NCI-H446 (cell line): ENCODE results near the gene EMD.
"Not testable (repeated sequence)": the region's sequence is repeated elsewhere in the genome, so short reads cannot be mapped to it uniquely, and the experiment has no call there.

Source experiments
- DNase-seq, 2 experiments: peaks; one replicate each; lab custom pipeline; 2025; lab: John Stamatoyannopoulos, UW

Gene EMD

DNA sequence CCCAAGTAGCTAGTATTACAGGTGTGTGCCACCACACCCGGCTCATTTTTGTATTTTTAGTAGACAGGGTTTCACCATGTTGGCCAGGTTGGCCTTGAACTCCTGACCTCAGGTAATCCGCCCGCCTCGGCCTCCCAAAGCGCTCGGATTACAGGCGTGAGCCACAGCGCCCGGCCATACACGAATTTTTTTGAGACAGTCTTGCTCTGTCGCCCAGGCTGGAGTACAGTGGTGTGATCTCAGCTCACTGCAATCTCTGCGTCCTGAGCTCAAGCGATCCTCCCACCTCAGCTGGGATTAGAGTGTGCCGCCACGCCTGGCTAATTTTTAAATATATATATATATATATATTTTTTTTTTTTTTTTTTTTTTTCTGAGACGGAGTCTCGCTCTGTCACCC is 17.3 kb downstream of the EMD start:
- not testable (repeated sequence) for DNase-seq

DNA sequence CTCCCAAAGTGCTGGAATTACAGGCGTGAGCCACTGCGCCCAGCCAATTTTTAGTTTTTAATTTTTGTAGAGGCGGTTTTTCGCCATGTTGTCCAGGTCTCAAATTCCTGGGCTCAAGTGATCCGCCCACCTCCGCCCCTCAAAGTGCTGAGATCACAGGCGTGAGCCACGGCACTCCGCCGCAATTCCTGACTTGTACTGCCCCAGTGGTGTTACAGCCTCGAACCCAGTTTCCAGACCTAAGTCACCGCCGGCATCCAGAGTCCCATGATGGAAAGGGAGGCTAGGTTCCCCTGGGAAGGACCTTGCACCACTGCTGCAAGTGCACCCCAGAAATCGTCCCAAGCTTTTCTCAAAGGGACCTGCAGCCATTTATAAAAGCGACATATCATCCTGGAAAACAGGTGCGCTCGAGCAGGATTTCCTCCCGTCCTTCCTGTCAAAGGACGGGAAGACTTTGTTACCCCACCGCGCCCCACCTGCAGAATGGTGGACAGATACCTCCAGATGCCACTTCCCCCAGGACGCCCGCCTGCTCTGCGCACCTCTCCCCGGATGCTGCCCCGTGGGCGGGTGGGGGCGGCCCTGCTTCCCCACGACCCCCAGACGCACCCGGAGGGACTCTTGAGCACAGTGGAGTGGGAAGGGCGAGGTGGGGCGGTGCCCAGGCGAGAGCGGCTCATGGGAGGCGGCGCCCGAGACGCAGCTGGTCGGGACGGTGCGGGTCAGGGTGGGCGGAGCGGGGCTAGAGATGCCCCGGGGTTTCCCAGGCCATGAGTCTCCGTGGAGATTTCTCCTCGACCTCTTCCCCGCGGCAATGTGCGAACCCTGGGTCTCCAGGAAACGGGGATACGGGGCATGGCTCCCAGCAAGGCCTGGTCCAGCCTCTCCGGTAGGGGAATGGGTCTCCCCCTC is 18.1 kb downstream of the EMD start:
- DNase-seq, result peak in 1 of 2 experiments; percentile 54

DNA sequence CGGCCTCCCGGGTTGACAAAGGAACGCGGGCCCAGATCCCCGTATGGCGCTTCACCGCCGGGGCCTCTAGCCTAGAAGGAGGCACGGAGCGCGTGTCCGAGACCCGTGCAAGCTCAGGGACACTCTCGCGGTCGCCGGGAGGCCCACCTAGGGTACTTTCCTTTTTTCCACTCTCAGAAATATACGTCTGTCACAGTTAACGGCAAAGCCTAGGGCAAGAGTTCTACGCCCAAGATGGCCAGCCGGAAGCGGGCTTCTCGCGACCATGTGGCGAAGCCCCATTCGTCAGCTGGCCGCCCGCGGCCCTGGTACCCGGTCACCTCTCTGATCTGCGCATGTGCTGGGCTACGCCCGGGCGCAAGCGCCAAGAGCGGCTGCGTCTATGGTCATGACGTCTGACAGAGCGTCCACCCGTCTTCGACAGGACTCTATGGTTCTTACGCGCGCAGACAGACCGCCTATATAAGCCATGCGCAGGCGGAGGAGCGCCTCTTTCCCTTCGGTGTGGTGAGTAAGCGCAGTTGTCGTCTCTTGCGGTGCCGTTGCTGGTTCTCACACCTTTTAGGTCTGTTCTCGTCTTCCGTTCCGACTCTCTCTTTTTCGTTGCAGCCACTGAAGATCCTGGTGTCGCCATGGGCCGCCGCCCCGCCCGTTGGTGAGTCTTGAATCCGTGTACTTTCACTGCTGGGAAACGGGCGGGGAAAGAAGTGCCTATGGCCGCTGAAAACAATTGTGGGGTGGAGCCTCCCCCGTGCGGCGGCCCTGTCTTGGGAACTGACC is 19.0 kb downstream of the EMD start, which contains the start of gene RPL10:
Gene RPL10, plus strand, starts transcription at position 490 of the 780 bp plus-strand sequence. Its CDS starts 143 bp downstream, at position 633.
- DNase-seq, result peak; percentile 91 to 97

DNA sequence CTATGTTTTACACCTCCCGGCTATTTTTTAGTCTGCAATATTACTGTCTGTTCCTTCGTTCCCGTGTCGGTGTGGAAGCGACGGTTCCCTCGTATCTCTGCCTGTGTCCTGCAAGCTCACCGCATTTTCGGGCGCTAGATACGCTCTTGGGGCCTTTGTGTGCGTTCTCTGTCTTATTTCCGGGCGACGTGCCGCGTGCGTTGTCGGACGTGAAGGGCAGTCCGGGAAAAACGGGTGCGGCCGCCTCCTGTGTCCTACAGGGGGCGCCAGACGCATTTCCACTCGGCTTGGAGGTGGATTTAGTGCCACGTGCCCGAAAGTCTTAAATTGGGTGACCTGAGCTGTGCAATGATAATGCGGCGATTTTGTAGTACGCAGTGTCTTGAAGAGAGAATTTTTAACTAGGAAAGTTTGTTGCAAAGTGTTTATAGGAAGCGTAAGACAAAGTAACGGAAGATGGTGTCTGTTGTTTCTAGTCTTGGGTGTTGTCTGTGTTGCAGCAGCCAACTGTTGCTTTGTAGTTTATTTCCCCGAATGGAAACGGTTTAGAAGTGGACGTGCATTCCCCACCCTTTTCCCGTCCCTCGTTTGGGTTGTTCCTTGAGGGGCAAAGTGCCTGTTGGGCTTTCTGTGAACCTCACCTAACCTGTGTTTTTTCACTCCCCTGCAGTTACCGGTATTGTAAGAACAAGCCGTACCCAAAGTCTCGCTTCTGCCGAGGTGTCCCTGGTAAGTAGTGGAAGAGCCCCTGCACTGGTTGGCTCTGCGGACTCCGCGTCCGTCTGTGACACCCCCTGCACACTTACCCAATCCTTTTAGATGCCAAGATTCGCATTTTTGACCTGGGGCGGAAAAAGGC is 19.8 kb downstream of the EMD start:
- DNase-seq, result peak in 1 of 2 experiments; percentile 74

DNA sequence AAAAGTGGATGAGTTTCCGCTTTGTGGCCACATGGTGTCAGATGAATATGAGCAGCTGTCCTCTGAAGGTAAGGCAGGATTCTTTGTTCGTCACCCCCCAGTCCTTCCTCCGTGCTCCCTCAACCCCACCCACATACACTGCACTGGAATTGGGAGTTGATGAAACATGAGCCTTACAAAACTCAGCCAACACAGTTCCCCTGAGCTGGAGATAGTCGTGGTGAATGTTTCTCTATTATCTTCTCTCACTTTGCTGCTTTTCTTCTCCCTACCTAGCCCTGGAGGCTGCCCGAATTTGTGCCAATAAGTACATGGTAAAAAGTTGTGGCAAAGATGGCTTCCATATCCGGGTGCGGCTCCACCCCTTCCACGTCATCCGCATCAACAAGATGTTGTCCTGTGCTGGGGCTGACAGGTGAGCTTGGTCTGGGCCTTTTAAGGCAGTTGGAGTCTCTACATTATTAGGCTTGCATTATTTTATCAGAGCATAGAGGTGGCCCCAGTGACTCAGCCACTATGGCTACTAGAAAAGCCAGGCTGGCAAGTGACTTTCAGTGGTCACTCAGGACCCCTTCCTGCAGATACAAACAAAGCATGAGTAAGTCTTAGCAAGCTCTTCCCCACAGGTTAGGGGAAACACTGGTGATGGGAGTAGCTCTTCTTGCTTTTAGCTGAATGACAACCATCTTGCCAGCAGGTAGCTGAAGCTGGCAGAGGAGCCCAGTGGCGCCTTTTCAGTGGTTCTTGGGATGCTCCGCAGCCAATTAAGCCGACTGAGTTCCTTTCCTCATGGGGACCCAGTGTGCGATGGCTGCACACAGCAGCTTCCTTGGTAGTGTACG is 20.7 kb downstream of the EMD start:
- no peak for DNase-seq

DNA sequence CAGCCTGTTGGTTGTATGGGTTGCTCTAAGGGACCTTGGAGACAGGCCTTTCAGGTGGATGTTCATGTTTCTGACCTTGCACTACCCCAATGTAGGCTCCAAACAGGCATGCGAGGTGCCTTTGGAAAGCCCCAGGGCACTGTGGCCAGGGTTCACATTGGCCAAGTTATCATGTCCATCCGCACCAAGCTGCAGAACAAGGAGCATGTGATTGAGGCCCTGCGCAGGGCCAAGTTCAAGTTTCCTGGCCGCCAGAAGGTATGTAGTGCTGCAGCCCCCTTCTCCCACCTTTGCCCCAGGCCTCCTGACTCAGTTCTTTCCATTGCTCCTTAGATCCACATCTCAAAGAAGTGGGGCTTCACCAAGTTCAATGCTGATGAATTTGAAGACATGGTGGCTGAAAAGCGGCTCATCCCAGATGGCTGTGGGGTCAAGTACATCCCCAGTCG is 21.3 kb downstream of the EMD start:
- DNase-seq, result not testable (repeated sequence)

DNA sequence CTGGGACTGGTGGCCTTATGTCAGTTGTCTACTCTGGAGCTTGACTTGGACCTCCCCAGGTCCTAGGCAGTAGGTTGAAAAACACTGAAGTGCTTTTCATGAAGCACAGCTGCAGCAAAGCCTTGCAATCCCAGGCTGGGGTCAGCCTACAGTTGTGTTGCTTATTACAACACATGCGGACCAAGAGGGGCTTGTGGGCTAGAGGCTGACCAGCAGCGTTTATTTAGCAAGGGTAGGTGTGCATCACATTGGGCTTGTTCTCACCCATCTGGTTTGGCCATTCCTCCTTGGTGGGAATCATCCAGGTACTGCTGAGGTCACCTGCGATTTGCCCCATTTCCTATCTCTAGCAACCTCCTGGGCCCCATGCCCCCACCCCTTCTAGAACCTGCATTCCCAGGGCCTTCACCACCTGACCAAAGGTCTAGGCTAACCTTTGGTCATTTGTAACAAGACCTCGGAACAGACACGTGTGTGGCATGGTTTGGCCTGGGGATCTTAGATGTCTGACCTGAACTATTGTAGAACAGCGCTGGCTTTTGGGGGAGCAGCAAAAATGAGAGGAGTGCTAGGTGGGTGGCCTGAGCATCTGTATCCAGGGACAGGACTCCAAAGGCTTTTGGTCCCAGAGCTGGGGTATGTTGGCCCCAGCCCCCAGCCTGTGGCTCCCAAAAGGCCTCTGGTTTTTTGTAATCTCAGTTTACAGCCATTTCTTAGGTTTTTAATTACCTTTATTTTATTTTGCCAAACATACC is 22.1 kb downstream of the EMD start:
- no peak for DNase-seq

DNA sequence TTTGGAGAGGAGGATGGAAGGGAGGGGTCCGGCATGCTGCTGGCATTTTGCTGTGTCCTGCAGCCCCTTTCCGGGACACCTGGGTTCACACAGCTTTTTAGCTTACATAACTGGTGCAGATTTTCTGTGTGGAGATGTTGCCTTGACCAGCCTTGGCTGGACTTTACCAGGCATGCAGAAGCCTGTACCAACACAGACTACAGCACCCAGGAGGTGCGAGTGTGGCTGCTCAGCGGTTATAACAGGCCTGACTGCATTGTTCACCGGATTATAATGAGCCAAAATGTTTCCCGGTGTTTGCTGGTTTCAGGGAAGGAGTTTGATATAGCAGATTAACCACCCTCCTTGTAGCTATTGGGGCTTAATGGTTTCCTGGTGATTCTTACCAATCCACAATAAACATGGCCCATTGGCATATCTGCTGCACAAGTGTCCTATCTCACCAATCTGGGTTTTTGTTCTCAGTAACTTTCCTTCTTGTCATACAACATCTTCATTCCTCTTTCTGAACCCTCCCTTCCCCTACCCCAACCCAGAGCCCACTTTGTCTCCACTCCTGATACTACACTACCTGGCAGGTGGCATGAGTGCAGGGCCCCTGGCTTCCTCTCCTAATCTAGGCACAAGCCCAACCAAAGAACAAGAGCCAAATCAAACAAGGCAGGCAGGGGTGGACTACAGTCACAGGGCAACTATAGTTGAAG is 23.0 kb downstream of the EMD start:
- no peak for DNase-seq

DNA sequence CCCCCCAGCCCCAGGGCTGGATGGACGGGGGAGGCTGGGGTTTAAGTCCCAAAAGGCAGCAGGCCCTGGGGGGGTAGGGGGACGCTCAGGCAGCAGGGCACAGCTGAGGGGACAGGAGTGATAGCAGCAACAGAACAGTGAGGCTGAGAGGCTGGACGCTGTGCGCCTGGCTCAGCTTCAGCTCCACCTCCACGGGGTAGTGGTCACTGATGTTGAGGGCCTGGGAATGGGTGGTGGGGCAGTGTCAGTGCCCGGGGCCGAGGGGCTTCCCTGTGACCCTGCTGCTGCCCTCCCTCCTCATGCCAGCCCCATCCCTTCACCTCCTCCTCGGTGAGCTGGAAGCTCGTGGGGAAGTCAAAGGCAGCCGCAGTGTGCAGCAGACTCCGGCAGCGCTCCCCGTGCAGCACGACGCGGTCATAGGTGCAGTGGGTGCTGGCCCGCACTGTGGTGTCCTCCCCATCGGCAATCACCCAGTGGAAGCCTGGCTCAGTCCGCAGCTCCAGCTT is 23.6 kb downstream of the EMD start:
- no peak for DNase-seq

DNA sequence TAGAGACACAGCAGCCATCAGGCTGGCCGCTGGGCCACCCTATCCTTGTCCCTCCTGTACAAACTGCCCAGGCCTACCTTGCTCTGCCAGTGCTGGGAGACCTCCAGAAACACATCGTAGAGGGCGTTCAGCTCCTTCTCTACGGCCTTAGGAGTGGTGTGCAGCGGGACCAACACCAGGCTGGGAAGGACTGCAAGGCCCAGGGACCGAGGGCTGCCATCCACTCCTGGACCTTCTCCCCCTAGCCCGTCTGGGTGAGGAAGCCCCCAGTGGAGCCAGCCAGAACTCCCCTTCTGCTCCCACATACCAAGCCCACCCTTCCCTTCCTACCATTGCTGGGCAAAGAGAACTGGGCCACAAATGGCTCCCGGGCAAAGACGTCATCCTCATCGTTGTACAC is 24.1 kb downstream of the EMD start:
- DNase-seq, result no peak

DNA sequence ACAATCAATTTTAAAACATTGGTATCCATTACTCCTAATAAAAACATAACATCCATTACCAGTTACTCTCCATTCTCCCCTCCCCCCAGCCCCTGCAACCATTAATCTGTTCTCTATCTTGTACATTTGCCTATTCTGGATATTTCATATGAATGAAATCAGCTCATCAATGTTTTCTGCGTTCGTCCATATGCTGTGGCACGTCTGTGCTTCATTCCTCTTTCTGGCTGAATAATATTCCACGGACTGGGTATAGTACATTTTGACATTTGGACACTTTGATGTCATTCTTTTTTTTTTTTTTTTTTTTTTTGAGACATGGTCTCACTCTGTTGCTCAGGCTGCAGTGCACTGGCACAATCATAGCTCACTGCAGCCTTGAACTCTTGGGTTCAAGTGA is 24.8 kb downstream of the EMD start:
- no peak for DNase-seq

DNA sequence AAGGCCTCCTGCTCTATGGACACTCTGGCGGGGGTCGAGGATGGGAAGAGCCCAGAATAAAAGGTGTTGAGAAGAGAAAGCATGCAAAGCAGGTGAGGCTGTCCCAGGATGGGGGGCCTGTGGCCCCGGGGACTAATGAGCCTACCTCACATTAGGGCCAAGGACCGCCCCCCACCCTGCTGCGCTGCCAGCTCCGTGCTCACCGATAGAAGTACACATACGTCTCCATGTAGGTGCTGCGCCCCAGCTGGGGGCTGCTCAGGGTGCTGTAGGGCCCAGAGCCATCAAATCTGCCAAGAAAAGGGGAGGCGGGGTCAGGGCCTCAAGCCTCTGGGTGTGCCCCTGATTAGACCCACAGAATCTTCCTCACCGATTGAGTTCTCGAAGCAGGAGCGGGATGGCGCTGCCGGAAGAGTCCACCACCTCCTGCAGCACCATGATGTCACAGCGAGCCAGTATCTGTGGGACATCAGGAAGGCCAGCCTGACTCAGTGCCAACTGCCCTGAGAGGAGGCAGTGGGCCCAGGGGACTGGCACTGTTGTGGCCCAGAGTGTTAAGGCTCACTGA is 25.6 kb downstream of the EMD start:
- no peak for DNase-seq

DNA sequence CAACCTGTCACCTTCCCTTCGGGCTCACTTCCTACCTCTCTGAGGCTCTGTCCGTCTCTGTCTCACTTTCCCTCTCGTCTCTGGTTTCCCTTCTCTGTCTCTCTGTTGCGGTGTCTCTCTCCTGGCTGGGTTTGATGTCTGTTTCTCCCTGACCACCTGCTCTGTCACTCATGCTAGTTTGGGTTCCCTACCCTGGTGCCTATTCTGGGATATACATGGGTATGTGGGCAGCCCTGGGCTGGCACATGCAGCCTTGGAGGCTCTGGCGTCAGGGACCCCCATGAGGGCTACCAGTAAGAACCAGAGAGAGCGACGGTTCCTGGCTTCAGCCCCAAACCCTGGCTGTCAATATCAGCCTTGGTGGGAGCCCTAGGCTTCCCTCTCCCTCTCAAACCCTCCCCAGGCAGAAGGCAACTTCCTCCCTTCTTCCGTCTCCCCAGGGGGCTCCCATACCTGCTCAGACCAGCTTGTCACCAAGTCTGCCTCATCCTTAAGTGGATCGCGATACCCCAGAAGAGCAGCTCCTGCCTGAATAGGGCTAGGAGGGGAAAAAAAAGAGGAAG is 29.6 kb downstream of the EMD start:
- no peak for DNase-seq

DNA sequence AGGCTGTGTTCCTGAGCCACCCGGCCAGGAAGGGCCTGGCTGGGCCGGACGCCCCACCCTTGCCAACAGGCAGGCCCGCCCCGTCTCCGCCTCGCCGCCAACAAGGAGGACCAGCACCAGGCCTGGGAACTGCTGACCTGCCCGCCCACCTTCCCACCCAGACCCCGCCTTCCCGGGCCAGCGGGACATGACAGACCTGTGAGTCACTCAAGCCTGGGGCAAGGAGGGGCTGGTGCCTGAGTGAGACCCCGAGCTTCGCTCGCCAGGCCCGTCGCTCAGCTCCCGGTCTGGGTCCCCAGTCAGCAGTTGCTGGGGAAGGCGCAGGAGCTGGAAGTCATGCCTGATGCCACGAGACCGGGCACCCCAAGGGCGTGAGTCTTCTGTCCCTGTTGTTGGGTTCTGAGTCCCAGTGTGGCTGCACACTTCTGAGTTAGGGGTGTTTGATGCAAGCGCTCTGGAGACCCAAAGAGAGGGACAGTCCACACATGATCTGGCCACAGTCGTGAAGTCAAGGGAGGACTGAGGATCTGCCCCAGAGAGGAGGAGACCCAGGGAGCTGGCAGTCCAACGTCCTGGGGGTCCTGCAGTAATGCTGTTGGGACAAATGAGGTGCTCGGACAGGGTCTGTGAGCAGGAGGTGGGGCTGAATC is 30.3 kb downstream of the EMD start, which contains the start of gene DNASE1L1:
Gene DNASE1L1, minus strand, starts transcription at position 33 of the 650 bp plus-strand sequence. CDS start 3,686 bp downstream, outside the sequence.
- DNase-seq, result no peak

DNA sequence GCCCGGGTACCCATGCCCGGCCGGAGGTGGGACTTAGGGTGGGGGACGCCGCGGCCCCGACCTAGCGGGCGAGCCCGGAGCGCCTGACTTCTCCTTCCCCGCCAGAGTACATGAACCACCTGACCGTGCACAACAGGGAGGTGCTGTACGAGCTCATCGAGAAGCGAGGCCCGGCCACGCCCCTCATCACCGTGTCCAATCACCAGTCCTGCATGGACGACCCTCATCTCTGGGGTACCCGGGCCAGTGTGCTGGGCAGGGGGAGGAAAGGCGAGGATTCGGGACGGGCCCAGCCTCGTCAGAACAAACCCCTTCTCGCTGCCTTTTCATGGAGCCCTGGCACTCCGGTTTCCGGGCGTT is 32.9 kb downstream of the EMD start:
- DNase-seq, result peak; percentile 29 to 52

DNA sequence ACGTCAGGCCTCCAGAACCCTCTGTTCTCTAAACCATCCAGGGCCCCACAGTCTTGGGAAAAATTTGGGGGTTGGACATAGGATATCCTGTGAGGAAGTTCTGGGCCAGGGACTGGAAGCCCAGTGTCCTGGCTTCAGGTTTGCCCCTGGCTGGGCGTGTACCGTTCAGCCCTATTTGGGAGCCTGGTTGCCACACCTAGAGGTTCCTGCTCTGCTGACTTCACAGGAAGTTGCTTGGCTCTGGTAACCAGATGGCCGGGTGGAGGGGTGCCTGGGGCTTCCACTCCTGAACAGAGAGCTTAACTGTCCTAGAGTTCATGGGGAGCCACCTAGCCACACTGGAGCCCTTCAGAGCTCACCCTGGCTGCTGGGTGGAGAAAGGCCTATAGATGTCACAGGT is 33.4 kb downstream of the EMD start:
- DNase-seq, result no peak

DNA sequence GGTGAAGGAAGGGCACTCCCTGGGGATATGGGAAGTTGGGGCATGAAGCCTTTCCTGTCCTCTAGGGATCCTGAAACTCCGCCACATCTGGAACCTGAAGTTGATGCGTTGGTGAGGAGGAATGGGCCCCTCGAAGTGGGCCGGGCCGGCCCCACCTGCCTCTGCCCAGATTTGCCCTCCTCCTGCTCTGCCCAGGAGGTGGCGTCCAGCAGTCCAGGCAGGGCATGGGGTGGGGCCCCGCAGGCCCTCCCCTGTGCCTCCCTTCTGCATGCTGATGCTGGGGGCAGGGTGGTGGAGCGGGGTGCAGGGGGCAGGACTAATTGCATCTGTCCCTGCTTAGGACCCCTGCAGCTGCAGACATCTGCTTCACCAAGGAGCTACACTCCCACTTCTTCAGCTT is 34.0 kb downstream of the EMD start:
- DNase-seq, result no peak

DNA sequence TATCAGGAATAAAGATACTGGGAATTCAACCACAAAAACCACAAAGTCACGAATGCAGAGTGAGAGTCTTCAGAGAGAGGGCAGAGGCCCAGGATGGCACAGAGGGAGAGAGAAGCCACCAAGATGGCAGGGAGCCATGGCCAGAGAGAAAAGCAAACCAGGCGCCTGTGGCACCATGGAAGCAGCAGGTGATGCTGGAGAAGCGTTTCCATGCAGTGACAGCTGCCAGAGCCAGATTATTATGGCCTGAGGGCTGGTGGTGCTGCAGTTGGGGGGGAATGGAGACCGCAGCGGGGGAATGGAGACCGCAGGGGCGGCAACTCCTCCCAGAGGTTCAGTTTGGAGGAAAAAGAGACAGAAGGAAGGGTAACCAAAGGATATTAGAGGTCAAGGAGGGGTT is 38.1 kb downstream of the EMD start:
- DNase-seq, result no peak
